NCI-H146 treated with DMSO at 0.1 percent for 48 hours (cell line): Measurements from ENCODE around the gene ADAMTS12.
"Not testable (repeated sequence)": the region's sequence is repeated elsewhere in the genome, so short reads cannot be mapped to it uniquely, and the experiment has no call there.

Experiments
- DNase-seq: peaks from one replicate; lab custom pipeline; 2025; ENCODE audit not compliant: unreplicated experiment; lab: John Stamatoyannopoulos, UW

The ADAMTS12 gene

GRCh38 chr5:33903118-33903517, 11.3 kb upstream of the ADAMTS12 start:
- DNase-seq = no peak

DNA sequence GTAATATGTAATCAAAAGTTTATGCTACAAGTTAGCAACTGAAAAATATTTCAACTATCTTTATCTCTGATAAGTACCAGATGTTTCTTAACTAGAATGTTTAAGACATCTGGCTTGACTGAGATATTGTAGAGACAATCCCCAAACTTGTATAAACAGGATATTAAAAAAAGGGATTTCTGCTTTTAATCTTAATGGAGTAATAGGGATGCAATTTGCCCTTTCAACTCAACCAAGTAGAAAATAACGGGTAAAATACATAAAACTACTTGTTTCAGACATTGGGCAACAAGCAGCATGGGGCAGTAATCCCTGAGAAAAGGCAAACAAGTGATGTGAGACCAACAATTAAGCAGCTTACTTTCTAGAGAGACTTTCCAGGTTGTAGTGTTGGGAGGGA, 9.4 kb upstream of the ADAMTS12 start:
- DNase-seq = no peak

- DNase-seq = no peak
Observed at GRCh38 chr5:33894566-33894965, 2.8 kb upstream of the ADAMTS12 start.

- no peak for DNase-seq
Observed at GRCh38 chr5:33892620-33893137, 889 bp upstream of the ADAMTS12 start.

- DNase-seq = no peak
Observed at GRCh38 chr5:33891446-33891787, 373 bp downstream of the ADAMTS12 start.

GRCh38 chr5:33890131-33891032, 1.4 kb downstream of the ADAMTS12 start:
- no peak for DNase-seq

DNA sequence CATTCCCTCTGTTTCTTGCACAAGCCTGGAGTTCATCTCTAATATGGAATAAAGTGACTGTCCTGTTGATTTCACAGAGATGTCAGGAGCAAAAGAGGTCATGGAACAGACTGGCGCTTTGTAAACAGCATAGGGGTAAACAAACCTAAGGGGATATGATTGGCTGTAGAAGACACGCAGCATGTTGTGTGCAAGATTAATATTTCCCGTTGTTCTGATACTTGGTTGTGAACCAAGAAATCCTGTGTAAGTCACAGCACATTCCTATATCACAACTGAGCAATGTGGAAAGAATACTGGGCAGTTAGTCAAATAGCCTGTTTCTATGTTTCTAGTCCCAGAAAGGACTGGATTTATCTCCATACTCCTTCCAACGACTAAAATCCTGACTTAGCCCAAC, 3.2 kb downstream of the ADAMTS12 start:
- DNase-seq = no peak

DNA sequence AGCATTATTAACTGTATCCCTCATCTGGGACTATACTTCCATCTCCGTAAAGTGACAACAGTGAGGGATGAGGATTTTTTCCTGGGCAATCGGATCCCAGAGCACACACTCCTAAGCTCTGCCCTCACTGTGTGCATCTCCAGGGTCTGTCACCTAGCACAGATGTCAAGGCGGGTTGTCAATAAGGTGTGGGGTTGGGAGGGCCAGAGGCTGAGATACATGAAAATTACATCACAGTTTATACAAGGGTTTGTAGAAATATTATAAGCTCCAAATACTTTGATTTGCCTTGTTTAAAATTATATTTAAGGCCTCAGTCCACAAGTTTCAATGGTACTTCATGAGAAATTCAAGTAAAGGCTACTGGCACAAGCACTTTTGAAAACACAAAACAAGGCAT, 4.5 kb downstream of the ADAMTS12 start:
- DNase-seq = no peak

DNA sequence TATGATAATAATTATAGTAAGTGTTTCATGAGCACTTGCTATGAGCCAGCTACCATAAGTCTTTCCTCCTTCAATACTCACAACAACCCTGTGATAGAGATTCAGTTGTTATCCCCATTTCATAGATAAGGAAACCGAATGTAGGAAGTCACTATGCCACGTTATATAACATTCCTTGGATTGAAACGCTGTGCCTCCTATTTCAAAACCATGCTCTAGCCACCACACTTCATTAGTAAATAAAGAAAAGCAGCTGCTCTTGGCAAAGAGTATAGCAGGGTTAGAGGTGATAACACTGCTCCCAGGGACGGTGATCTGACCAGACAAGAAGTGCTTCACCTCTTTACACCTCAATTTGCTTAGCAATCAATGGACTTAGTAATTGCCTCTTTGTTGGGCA, 5.5 kb downstream of the ADAMTS12 start:
- DNase-seq = no peak

DNA sequence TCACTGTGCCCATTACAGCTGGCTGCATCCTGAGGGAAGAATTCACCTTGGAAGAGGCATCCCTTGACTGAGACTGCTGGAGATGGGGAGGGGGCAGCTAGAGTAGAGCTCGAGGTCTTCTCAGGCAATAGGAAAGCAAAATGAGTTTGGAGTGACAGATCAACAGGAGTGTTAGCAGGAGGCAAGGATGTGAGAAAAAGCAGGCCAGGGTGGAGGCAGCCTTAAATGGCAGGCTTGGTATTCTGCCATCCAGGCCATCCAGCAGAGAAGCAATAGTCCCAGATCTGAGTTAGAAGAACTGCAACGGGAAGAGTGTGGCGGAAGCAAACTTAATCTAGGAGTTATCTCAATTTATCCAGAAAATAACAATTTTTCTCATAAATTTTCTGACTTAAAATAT, 6.1 kb downstream of the ADAMTS12 start:
- DNase-seq = no peak

- DNase-seq = no peak
Observed at GRCh38 chr5:33883482-33883881, 8.3 kb downstream of the ADAMTS12 start.

DNA sequence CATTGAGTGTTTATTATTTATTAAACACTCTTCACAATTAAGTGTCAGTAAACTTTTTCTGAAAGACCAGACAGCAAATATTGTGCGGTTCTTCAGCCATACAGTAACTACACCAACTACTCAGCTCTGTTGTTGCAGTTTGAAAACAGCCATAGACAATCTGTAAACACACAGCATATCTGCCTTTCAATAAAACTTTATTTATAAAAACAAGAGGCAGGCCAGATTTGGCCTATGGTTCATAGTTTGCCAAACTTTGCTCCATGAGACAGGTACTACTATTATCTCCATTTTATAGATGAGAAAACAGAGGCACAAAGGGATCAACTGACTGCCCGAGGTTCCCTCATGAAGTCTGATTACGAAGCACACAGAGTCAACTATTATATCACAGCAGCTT, 11.5 kb downstream of the ADAMTS12 start:
- no peak for DNase-seq

- DNase-seq = no peak
Observed at GRCh38 chr5:33877449-33877848, 14.3 kb downstream of the ADAMTS12 start.

- DNase-seq = no peak
Observed at GRCh38 chr5:33867241-33867640, 24.5 kb downstream of the ADAMTS12 start.

DNA sequence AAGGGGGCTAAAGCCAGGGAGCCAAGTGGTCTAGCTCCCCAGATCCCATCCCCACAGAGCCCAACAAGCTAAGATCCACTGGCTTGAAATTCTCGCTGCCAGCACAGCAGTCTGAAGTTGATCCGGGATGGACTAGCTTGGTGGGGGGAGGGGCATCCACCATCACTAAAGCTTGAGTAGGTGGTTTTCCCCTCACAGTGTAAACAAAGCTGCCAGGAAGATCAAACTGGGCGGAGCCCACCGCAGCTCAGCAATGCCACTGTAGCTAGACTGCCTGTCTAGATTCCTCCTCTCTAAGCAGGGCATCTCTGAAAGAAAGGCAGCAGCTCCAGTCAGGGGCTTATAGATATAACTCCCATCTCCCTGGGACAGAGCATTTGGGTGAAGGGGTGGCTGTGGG, 32.6 kb downstream of the ADAMTS12 start:
- DNase-seq = not testable (repeated sequence)

DNA sequence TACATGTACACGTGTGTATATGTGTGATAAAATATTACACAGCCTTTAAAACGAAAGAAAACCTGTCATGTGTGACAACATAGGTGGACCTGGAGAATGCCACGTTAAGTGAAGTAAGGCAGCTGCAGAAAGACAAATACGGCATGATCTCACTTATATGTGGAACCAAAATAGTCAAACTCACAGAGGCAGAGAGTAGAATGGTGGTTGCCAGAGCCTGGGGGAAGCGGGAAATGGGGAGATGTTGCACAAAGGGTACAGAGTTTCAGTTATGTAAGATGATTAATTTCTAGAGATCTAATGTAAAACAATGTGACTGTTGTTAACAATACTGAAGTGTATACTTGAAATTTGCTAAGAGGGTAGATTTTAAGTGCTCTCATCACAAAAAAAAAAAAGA, 34.8 kb downstream of the ADAMTS12 start:
- no peak for DNase-seq

DNA sequence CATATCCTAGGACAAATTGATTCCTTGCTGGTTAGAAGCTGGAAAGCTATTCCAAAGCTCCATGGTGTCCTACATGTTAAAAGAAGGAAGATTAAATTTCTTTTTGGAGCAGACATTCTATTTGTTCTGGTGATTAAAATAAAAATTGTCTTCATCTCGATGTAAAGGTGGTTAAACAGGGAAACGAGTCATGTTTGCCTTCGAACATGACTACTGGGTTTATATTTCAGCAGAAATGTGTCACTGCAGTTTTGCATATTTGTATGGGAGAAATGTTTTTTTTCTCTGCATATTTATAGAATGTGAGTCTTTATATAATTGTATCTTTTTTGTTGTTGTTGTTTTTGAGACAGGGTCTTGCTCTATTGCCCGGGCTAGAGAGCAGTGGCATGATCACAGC, 36.4 kb downstream of the ADAMTS12 start:
- DNase-seq = no peak

GRCh38 chr5:33854733-33855151, 37.0 kb downstream of the ADAMTS12 start:
- no peak for DNase-seq

DNA sequence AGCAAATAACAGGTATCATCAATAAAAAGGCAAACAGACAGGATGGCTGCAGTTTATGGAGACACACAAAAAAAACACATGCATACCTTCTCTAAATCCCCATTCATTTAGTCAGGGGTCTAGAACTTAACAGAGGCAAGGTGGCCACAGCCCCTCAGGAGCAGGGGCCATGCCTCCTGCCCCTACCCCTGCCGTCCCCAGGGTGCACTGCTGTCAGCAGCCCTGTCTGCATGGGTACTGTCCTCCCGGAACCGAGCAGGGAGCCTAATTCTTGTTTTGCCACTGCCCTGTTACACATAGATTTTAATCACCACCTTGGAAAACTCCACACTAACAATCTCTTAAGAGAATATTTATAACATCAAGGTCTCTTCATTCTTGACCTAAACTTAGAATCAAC, 39.0 kb downstream of the ADAMTS12 start:
- DNase-seq = no peak

DNA sequence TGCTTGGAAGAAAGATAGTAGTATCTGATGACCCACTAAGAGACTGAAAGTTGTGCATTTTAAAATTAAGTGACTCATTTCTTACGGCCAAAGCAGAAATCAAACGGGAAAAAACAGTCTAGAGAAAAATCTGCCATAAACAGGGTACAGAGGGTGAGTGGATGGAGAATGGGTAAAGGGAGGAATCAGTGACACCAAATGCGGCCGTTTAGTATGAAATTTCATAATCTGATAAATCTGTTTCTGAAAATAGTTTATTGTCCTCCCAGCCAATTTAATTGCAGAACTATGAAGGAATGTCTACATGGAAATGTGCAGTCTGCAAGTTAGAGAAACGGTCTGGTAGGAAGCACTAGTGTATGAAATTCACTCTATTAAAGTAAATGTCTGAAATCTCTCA, 39.5 kb downstream of the ADAMTS12 start:
- DNase-seq = no peak

DNA sequence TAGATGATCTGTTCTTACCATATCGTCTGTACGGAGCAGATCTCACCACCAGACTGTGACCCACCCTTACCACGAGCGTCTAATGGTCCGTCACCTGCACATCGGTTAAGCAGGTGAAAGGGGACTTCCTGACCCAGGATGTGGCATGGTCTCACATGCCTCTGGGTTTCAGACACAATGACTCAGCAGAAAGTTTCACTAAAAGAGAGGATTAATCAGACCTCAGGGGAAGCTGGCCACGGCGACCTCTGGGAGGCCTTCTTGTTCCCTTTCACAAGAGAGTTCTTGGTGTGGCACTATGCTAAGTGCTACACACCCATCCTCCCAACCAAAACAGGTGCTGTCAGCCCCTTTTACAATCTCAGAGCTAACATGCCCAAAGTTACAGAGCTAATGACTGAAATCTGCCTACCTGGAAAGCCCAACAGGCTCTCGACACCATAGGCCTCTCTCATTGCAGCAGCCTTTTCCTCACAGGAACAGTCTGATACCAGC, 41.6 kb downstream of the ADAMTS12 start:
- no peak for DNase-seq

GRCh38 chr5:33848554-33848953, 43.2 kb downstream of the ADAMTS12 start:
- DNase-seq = no peak

DNA sequence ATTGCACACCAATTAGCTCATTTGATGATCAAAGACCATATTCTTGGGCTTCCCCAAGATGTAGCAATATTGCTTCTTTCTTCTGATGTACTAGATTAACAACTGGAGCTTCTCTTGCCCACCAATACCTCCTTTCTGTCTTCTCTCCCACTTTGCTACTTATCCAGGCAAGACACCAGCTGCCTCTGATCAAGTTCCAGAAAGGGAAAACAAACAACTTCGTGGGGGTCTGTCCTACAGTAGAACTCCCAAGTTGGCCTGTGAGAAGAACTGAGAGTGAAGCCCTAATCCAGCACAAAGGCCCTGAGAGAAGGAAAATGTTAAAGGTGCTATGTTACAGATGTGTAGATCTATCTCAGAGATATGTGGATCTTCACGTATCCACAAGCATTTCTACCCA, 44.9 kb downstream of the ADAMTS12 start:
- no peak for DNase-seq
